GM23338 (cell line): ENCODE measurements around the gene PNKP. TPM values are rescaled to one million over a fixed set of nuclear protein-coding genes. Genes with fewer than 3 reads are reported as not detected.

Experiments used
- ATAC-seq: fragments of 200-7000 bp; cut with Tn5 transposase; 3 replicates; pipeline ENCODE4 v1.9.1; 2020
- DNase-seq: peaks from one replicate; pipeline ENCODE4 v3.0.0-alpha.2; 2015; ENCODE audit warnings: low spot score
- H2AFZ ChIP-seq: fragments of 200-600 bp; sonication (generic); 2 replicates; pipeline ENCODE4 v1.8.0; 2016; ENCODE audit warnings: antibody characterized with exemption, mild to moderate bottlenecking, moderate library complexity
- H3F3A ChIP-seq: fragments of 200-600 bp; sonication (generic); replicated peaks from 2 replicates; pipeline ENCODE4 v1.8.0; 2017; ENCODE audit warnings: antibody characterized with exemption, mixed run types, low read depth
- H3K27ac ChIP-seq: fragments of 200-600 bp; sonication (generic); 2 replicates; pipeline ENCODE4 v1.6.1; 2016; ENCODE audit warnings: low read depth
- H3K27me3 ChIP-seq: fragments of 200-600 bp; sonication (generic); 2 replicates; pipeline ENCODE4 v1.8.0; 2016; ENCODE audit warnings: mild to moderate bottlenecking, mixed run types, moderate library complexity; ENCODE audit not compliant: insufficient read depth
- H3K36me3 ChIP-seq: fragments of 200-600 bp; sonication (generic); 2 replicates; pipeline ENCODE4 v1.8.0; 2016; ENCODE audit warnings: mild to moderate bottlenecking; ENCODE audit not compliant: insufficient read depth
- H3K4me1 ChIP-seq: fragments of 200-600 bp; sonication (generic); 2 replicates; pipeline ENCODE4 v1.8.0; 2016; ENCODE audit warnings: mild to moderate bottlenecking, moderate library complexity; ENCODE audit not compliant: insufficient read depth
- H3K4me2 ChIP-seq: fragments of 200-600 bp; sonication (generic); 2 replicates; pipeline ENCODE4 v1.7.1; 2017; ENCODE audit warnings: mixed run types
- H3K4me3 ChIP-seq: fragments of 200-600 bp; sonication (generic); 2 replicates; pipeline ENCODE4 v1.6.1; 2016; ENCODE audit warnings: mixed run types
- H3K79me2 ChIP-seq: fragments of 200-600 bp; sonication (generic); replicated peaks from 2 replicates; pipeline ENCODE4 v1.8.0; 2017; ENCODE audit warnings: mild to moderate bottlenecking; ENCODE audit not compliant: insufficient read depth
- H3K9me2 ChIP-seq: fragments of 200-600 bp; sonication (generic); 2 replicates; pipeline ENCODE4 v1.8.0; 2017; ENCODE audit not compliant: insufficient read depth
- H4K20me1 ChIP-seq: fragments of 200-600 bp; sonication (generic); replicated peaks from 2 replicates; pipeline ENCODE4 v1.8.0; 2017; ENCODE audit warnings: mild to moderate bottlenecking; ENCODE audit not compliant: insufficient read depth
- H3K27ac Mint-ChIP-seq: 2 replicates; pipeline ENCODE4 v1.8.0; 2020; ENCODE audit warnings: inconsistent platforms, mild to moderate bottlenecking, moderate library complexity, mixed read lengths
- H3K27me3 Mint-ChIP-seq: 3 replicates; pipeline ENCODE4 v1.8.0; 2022; ENCODE audit warnings: low read depth, mild to moderate bottlenecking, moderate library complexity, mixed read lengths, inconsistent platforms; ENCODE audit not compliant: insufficient read depth, poor library complexity
- H3K36me3 Mint-ChIP-seq: 3 replicates; pipeline ENCODE4 v1.8.0; 2021; ENCODE audit warnings: low read depth, mild to moderate bottlenecking, inconsistent platforms, moderate library complexity, mixed read lengths
- H3K4me1 Mint-ChIP-seq: 3 replicates; pipeline ENCODE4 v1.8.0; 2020; ENCODE audit warnings: mild to moderate bottlenecking, inconsistent platforms, mixed read lengths
- H3K4me3 Mint-ChIP-seq: 3 replicates; pipeline ENCODE4 v1.8.0; 2021; ENCODE audit warnings: moderate library complexity, mild to moderate bottlenecking, inconsistent platforms, mixed read lengths
- H3K9me3 Mint-ChIP-seq: 3 replicates; pipeline ENCODE4 v1.8.0; 2020; ENCODE audit warnings: moderate library complexity, mild to moderate bottlenecking, inconsistent platforms, mixed read lengths
- CREB1 ChIP-seq: fragments of 250-450 bp; sonication (Bioruptor Pico); IDR thresholded peaks from 2 replicates; pipeline ENCODE4 v1.5.0; 2020; ENCODE audit warnings: low read depth, mild to moderate bottlenecking, moderate library complexity
- EZH2 ChIP-seq: fragments of 200-600 bp; sonication (generic); IDR thresholded peaks from one replicate; pipeline ENCODE4 v1.8.0; 2017; ENCODE audit warnings: antibody characterized with exemption, mild to moderate bottlenecking, low read depth; ENCODE audit not compliant: unreplicated experiment
- EZH2phosphoT487 ChIP-seq: fragments of 200-600 bp; sonication (generic); IDR thresholded peaks from one replicate; pipeline ENCODE4 v1.8.1; 2018; ENCODE audit warnings: antibody characterized with exemption; ENCODE audit not compliant: unreplicated experiment
- JUNB ChIP-seq: IDR thresholded peaks from one replicate; pipeline ENCODE4 v1.6.1; 2016; ENCODE audit warnings: antibody characterized with exemption; ENCODE audit not compliant: unreplicated experiment
- NANOG ChIP-seq: IDR thresholded peaks from 2 replicates; pipeline ENCODE4 v1.6.1; 2016; ENCODE audit warnings: antibody characterized with exemption, borderline replicate concordance
- POLR2AphosphoS5 ChIP-seq: IDR thresholded peaks from 2 replicates; pipeline ENCODE4 v1.6.1; 2016; ENCODE audit warnings: antibody characterized with exemption, low read depth
- STAT1 ChIP-seq: IDR thresholded peaks from one replicate; pipeline ENCODE4 v1.6.1; 2016; ENCODE audit warnings: antibody characterized with exemption; ENCODE audit not compliant: unreplicated experiment
- ZNF114 ChIP-seq: fragments of 250-450 bp; sonication (Bioruptor Pico); IDR thresholded peaks from 2 replicates; pipeline ENCODE4 v1.5.0; 2020; ENCODE audit warnings: mild to moderate bottlenecking, moderate library complexity
- ZNF331 ChIP-seq: fragments of 250-450 bp; sonication (Bioruptor Pico); IDR thresholded peaks from 2 replicates; pipeline ENCODE4 v1.5.0; 2020; ENCODE audit warnings: low read depth, mild to moderate bottlenecking, moderate library complexity
- polyA plus RNA-seq: library from polyadenylated mRNA; unstranded; fragments of >200 nt; fragmentation: Nextera tagmentation; extraction: Ambion mirVana; gene quantifications from 2 replicates; pipeline ENCODE4 v1.2.1, GENCODE V29; 2016
- total RNA-seq: library from RNA; depleted of rRNA; stranded (reverse); fragments of >200 nt; shearing (Covaris generic); gene quantifications from 2 replicates; pipeline ENCODE4 v1.2.3, GENCODE V29; 2014
- TF ChIP-seq, protein P1 (sequence below): IDR thresholded peaks from 2 replicates; pipeline ENCODE4 v1.6.1; 2016; ENCODE audit warnings: antibody characterized with exemption
- TF ChIP-seq, protein P2 (sequence below), 2 experiments: fragments of 200-600 bp in 1 of 2; sonication (generic) in 1 of 2; conservative IDR thresholded peaks; 2 replicates each; pipeline versions ENCODE4 v1.5.1 to v1.6.1; 2016 to 2017; ENCODE audit warnings: antibody characterized with exemption in 2 of 2, low read depth in 2 of 2, mild to moderate bottlenecking in 2 of 2, moderate library complexity in 1 of 2
- TF ChIP-seq, protein P3 (sequence below): fragments of 250-450 bp; sonication (Bioruptor Pico); IDR thresholded peaks from 2 replicates; pipeline ENCODE4 v1.5.0; 2020; ENCODE audit warnings: mild to moderate bottlenecking, moderate library complexity

Gene PNKP
- total and polyA plus RNA-seq, 2 experiments from 2014 or later: 99.6 to 109 TPM

DNA sequence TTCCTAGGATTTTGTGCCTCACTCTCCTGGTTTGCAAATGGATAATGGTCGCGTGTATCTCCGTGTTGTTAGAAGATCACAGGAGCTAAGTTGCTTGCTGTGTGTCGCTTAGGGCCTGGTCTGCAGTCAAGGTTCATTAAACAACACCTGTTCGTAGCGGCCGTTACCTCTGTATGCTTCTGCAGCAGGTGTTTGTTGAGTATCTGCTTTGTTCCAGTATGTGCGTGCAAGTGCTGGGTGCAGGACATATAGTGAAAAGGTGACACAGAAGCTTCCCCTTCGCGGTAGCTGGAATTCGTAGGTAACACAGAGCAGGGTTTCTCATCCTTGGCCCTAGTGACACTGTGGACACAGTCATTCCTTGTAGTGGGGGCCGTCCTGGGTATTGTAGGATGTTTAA, 43.9 kb downstream of the PNKP start:
- H3K4me3 Mint-ChIP-seq: no peak overlapping the region
- ATAC-seq: no peak
- no peak for DNase-seq
- H2AFZ ChIP-seq: no peak overlapping the region
- no peaks in the 10 kb centered on the region for H3K9me2 ChIP-seq
- no peaks in the 10 kb centered on the region for H3F3A ChIP-seq
- H3K4me1 ChIP-seq: peaks cover 4% of the 10 kb centered on the region; the same call in 1 of the 2 replicates
- TF ChIP-seq STAT1 (no peak), NANOG (no peak), ZNF114 (no peak), CREB1 (CRISPR knock-in tag) (no peak), EZH2 (no peak), ZNF331 (CRISPR knock-in tag) (no peak), POLR2AphosphoS5 (no peak), JUNB (no peak), EZH2phosphoT487 (no peak)
- TF ChIP-seq, protein P1, sequence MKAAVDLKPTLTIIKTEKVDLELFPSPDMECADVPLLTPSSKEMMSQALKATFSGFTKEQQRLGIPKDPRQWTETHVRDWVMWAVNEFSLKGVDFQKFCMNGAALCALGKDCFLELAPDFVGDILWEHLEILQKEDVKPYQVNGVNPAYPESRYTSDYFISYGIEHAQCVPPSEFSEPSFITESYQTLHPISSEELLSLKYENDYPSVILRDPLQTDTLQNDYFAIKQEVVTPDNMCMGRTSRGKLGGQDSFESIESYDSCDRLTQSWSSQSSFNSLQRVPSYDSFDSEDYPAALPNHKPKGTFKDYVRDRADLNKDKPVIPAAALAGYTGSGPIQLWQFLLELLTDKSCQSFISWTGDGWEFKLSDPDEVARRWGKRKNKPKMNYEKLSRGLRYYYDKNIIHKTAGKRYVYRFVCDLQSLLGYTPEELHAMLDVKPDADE: no peak
- TF ChIP-seq, protein P2, sequence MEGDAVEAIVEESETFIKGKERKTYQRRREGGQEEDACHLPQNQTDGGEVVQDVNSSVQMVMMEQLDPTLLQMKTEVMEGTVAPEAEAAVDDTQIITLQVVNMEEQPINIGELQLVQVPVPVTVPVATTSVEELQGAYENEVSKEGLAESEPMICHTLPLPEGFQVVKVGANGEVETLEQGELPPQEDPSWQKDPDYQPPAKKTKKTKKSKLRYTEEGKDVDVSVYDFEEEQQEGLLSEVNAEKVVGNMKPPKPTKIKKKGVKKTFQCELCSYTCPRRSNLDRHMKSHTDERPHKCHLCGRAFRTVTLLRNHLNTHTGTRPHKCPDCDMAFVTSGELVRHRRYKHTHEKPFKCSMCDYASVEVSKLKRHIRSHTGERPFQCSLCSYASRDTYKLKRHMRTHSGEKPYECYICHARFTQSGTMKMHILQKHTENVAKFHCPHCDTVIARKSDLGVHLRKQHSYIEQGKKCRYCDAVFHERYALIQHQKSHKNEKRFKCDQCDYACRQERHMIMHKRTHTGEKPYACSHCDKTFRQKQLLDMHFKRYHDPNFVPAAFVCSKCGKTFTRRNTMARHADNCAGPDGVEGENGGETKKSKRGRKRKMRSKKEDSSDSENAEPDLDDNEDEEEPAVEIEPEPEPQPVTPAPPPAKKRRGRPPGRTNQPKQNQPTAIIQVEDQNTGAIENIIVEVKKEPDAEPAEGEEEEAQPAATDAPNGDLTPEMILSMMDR (conservative IDR thresholded peaks at IDR 0.05; ENCODE audit: low read depth in 2 of 2): no peak
- TF ChIP-seq, protein P3, sequence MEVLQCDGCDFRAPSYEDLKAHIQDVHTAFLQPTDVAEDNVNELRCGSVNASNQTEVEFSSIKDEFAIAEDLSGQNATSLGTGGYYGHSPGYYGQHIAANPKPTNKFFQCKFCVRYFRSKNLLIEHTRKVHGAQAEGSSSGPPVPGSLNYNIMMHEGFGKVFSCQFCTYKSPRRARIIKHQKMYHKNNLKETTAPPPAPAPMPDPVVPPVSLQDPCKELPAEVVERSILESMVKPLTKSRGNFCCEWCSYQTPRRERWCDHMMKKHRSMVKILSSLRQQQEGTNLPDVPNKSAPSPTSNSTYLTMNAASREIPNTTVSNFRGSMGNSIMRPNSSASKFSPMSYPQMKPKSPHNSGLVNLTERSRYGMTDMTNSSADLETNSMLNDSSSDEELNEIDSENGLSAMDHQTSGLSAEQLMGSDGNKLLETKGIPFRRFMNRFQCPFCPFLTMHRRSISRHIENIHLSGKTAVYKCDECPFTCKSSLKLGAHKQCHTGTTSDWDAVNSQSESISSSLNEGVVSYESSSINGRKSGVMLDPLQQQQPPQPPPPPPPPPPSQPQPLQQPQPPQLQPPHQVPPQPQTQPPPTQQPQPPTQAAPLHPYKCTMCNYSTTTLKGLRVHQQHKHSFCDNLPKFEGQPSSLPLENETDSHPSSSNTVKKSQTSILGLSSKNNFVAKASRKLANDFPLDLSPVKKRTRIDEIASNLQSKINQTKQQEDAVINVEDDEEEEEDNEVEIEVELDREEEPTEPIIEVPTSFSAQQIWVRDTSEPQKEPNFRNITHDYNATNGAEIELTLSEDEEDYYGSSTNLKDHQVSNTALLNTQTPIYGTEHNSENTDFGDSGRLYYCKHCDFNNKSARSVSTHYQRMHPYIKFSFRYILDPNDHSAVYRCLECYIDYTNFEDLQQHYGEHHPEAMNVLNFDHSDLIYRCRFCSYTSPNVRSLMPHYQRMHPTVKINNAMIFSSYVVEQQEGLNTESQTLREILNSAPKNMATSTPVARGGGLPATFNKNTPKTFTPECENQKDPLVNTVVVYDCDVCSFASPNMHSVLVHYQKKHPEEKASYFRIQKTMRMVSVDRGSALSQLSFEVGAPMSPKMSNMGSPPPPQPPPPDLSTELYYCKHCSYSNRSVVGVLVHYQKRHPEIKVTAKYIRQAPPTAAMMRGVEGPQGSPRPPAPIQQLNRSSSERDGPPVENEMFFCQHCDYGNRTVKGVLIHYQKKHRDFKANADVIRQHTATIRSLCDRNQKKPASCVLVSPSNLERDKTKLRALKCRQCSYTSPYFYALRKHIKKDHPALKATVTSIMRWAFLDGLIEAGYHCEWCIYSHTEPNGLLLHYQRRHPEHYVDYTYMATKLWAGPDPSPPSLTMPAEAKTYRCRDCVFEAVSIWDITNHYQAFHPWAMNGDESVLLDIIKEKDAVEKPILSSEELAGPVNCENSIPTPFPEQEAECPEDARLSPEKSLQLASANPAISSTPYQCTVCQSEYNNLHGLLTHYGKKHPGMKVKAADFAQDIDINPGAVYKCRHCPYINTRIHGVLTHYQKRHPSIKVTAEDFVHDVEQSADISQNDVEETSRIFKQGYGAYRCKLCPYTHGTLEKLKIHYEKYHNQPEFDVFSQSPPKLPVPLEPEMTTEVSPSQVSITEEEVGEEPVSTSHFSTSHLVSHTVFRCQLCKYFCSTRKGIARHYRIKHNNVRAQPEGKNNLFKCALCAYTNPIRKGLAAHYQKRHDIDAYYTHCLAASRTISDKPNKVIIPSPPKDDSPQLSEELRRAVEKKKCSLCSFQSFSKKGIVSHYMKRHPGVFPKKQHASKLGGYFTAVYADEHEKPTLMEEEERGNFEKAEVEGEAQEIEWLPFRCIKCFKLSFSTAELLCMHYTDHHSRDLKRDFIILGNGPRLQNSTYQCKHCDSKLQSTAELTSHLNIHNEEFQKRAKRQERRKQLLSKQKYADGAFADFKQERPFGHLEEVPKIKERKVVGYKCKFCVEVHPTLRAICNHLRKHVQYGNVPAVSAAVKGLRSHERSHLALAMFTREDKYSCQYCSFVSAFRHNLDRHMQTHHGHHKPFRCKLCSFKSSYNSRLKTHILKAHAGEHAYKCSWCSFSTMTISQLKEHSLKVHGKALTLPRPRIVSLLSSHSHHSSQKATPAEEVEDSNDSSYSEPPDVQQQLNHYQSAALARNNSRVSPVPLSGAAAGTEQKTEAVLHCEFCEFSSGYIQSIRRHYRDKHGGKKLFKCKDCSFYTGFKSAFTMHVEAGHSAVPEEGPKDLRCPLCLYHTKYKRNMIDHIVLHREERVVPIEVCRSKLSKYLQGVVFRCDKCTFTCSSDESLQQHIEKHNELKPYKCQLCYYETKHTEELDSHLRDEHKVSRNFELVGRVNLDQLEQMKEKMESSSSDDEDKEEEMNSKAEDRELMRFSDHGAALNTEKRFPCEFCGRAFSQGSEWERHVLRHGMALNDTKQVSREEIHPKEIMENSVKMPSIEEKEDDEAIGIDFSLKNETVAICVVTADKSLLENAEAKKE: no peak
- H3K9me3 Mint-ChIP-seq: no peaks in the 10 kb centered on the region; the same call in 2 of the 3 replicates
- no peak overlapping the region for H3K4me2 ChIP-seq
- H3K4me3 ChIP-seq: no peak overlapping the region
- peaks cover 18% of the 10 kb centered on the region for H3K27me3 Mint-ChIP-seq
- H3K4me1 Mint-ChIP-seq: peaks cover 6% of the 10 kb centered on the region
- H4K20me1 ChIP-seq: no peaks in the 10 kb centered on the region; the same call in 1 of the 2 replicates
- peaks cover 12% of the 10 kb centered on the region for H3K36me3 Mint-ChIP-seq
- H3K36me3 ChIP-seq: peaks cover 3% of the 10 kb centered on the region; the same call in 1 of the 2 replicates
- H3K27me3 ChIP-seq: no peaks in the 10 kb centered on the region
- no peak overlapping the region for H3K27ac Mint-ChIP-seq
- H3K27ac ChIP-seq: no peak overlapping the region
- peaks cover 32% of the 10 kb centered on the region for H3K79me2 ChIP-seq
